HUDEP-2 (cell line): Measurements from ENCODE around the gene PUM1.

Experiments used
- DNase-seq, 76 experiments: peaks; one replicate each; lab custom pipeline; 2025; ENCODE audit not compliant: unreplicated experiment in 76 of 76; lab: John Stamatoyannopoulos, UW

The PUM1 gene

GRCh38 chr1:30898031-30898815 is 167.3 kb downstream of the PUM1 start:
- DNase-seq: no peak

GRCh38 chr1:30896905-30897304 is 168.6 kb downstream of the PUM1 start:
- DNase-seq: no peak

GRCh38 chr1:30895944-30896660 is 169.4 kb downstream of the PUM1 start:
- DNase-seq: no peak

- no peak for DNase-seq
These were observed 170.1 kb downstream of the PUM1 start for GRCh38 chr1:30895382-30895943.

- no peak for DNase-seq
These were observed 171.0 kb downstream of the PUM1 start for GRCh38 chr1:30894508-30894973.

- DNase-seq: no peak
These were observed 171.6 kb downstream of the PUM1 start for GRCh38 chr1:30893776-30894507.

- DNase-seq: no peak
These were observed 172.8 kb downstream of the PUM1 start for GRCh38 chr1:30892671-30893073.

GRCh38 chr1:30891227-30891552 is 174.3 kb downstream of the PUM1 start:
- DNase-seq: no peak

GRCh38 chr1:30890502-30891226 is 174.9 kb downstream of the PUM1 start:
- DNase-seq: no peak

- DNase-seq: no peak
These were observed 176.0 kb downstream of the PUM1 start for GRCh38 chr1:30889511-30889910.

GRCh38 chr1:30888975-30889374 is 176.5 kb downstream of the PUM1 start:
- no peak for DNase-seq

GRCh38 chr1:30888391-30888790 is 177.1 kb downstream of the PUM1 start:
- DNase-seq: no peak

GRCh38 chr1:30887485-30888315 is 177.8 kb downstream of the PUM1 start:
- no peak for DNase-seq

GRCh38 chr1:30886710-30887428 is 178.6 kb downstream of the PUM1 start:
- no peak for DNase-seq

- no peak for DNase-seq
These were observed 179.7 kb downstream of the PUM1 start for GRCh38 chr1:30885570-30886522.

- no peak for DNase-seq
These were observed 180.8 kb downstream of the PUM1 start for GRCh38 chr1:30884723-30885122.

GRCh38 chr1:30883389-30884172 is 181.9 kb downstream of the PUM1 start:
- no peak for DNase-seq
